Thoracic aorta endothelial cell (primary cell): ENCODE measurements around the gene RPL19. TPM values are rescaled to one million over a fixed set of nuclear protein-coding genes. Genes with fewer than 3 reads are reported as not detected.

ENCODE experiments used
- total RNA-seq: library from RNA; depleted of rRNA; stranded (reverse); fragments of >200 nt; gene quantifications from 2 replicates; pipeline ENCODE4 v1.2.3, GENCODE V29; 2012

Gene RPL19
- 1,437 and 1,457 TPM in 2 replicates for total RNA-seq

DNA sequence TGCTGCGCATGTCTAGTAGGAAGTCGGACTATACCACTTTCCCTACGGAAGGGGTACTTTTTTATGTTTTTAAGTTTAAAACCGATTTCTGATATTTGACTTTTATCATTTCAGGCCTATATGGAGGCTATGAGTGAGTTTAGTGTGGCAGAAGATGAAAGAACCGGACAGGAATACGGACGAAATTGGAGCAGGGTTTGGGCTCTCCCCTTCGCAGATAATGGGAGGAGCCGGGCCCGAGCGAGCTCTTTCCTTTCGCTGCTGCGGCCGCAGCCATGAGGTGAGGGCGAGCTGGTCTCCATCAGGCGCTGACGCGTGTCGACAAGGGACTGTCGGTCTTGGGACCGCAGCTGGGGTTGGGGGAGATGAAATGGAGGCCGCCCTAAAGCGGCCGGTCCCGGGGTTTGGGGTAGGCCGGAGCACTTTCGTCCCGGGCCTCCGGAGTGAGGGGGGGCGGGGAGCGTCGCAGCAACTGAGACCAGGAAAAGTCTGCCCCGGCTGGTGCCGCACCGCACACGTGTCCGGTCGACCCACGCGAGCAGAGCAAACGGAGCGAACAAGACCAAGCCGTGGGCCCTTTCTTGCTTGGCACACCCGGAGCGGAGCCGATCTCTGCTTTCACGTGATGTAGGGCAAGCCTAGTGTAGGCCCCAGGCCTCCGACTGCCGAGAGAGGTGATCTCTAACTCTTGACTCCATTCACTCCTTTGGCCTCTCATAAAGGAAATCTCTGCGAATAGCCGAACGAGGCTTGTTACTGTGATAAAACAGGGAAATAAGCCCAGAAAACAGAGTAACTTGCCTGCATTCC, at the start of gene RPL19:
Gene RPL19, plus strand, starts transcription at position 214 of the 810 bp plus-strand sequence. Its CDS starts 62 bp downstream, at position 276.

DNA sequence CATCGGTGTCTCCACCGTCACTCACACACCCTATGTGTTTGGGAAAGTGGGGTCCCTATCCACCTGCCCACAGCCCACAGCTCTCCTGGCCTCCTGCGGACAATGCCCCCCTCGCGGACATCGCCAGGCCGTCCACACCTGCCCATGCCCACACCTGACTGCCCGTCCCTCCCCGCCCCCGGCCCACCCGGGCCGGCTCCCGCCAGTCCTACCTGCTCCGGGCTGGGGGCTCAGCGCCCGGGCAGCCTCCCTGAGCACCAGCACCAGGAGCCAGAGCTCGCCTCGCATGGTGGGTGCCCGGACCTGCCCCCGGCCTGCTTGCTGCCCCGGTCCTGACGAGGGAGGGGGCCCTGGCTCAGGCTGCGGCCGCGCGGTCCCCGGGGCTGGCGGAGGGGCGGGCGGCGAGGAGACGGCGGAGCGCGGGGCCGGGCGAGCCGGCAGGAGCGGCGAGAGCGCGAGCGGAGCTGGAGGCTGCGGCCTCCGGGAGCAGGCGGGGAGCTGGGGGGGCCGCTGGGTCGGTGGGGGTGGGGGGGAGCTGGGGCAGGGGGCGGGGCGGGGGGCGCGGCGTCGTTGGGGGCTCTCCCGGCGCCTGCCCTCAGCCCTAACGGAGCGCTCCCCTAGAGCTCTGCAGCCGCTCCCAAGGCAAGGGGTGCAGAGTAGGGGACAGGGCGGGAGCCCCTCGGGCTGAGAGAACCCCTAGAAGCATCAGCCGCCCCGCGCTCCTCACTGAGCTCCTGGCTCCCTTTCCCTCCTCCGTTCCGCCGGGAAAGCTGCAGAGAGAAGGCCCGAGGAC, 48.7 kb upstream of the RPL19 start, which contains the start of gene PLXDC1:
Gene PLXDC1, minus strand, starts transcription at position 488 of the 793 bp plus-strand sequence. Its CDS starts 200 bp downstream, at position 288.

DNA sequence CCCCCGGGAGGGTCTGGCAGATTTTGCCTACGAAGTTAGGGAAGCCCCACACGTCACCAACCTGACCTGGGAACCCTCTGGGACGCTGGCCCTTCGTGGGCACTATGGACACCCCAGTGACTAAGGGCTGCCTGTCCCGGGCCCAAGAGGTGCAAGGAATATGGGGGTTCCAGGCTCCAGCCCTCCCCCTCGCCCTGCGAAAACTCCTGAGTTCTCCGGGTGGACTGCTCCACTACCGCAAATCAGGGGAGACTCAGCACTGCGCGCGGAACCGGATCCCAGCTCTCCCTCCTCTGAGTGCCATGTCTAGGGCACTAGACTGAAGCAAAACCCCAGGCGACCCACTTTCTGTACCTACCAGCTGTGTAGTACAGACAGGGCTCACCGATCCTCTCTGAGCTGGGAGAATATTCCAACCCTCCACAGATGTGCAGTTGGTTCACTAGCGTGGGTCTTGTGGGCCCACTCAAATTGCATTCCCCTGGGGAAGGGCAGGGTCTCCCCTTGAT, 34.2 kb upstream of the RPL19 start, which contains the start of gene ARL5C:
Gene ARL5C, minus strand, starts transcription at position 321 of the 509 bp plus-strand sequence. CDS start 401 bp downstream, outside the sequence.

DNA sequence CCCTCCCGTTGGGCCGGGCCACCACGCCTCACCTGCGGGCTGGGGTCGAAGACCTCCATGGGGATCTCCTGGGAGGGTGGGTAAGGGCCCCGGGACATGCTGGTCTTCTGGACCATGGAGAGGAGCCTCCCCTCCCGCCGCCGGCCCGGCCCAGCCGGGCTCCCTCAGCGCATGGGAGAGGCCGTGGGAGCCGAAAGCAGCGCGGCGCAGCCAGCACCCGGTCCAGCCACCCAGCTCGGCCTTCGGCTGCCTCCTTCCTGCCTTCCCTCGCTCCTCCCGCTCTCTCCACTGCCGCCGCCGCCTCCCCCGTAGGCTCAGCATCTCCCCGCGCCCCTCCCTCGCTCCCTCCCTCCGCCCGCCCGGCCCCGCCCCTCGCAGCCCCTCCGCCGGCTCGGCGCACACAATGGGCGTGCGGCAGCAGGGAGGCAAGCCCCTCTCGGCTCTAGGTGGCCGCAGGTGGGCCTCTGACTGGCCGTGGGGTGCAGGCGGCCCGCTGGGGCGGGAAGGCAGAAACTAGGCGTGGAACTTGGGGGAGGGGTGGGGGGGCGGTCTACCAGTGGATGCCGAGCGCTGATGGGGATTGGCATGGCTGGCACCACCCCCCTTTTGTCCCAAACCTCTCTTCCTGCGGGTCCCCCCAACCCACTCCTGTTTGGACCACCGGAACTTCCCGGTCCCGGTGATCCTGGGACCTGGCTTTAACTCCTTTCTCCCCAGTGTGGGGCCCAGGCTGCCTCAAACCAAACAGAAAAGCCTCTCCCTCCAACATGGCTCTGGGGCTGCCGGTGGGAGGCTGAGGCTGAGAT, 2.5 kb upstream of the RPL19 start, which contains the start of gene CACNB1:
Gene CACNB1, minus strand, starts transcription at position 290 of the 806 bp plus-strand sequence. Its CDS starts 174 bp downstream, at position 116.

DNA sequence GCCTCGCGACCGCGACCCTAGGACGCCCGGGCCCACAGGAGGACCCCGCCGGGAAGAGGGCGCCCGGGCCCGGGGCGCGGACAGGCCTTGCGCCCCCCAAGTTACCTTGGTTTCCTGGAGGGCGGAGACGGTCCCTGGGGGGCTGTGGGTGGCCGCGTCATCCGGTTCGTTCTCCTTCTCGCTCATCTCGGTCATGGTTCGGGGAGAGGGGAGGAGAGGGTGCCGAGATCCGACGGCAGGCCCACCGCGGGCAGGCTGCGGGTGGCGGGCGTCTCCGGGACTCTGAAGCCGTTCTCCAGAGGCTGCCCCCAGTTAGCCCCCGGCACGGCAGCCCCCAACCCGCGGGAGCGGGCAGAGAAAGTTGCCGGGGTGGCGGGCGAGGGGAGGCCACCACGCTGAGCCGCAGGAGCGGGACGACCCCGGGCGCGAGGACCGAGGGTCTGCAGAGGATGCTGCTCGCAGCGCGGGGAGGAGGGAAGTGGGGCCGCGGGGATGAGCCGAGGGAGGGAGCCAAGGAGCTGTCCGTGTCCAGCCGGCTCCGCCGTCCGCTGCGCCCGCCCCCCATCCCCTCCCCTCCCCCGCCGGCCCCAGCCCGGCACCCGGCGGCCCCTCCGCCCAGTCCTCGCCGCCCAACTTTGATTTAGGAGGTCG, 25.4 kb downstream of the RPL19 start, which contains the start of gene STAC2:
Gene STAC2, minus strand, starts transcription at position 638 of the 651 bp plus-strand sequence. Its CDS starts 443 bp downstream, at position 195.

Other genes with a start within 250 kb of the RPL19 start
- not detected in 2 replicates for gene FBXO47, start 232.9 kb upstream of the RPL19 start, total RNA-seq
- not detected in 2 replicates for gene PLXDC1, start 48.6 kb upstream of the RPL19 start, total RNA-seq
- not detected in 2 replicates for gene ARL5C, start 34.1 kb upstream of the RPL19 start, total RNA-seq
- 2.0 and 4.2 TPM in 2 replicates for gene CACNB1, start 2.6 kb upstream of the RPL19 start, total RNA-seq
- gene STAC2, start 25.7 kb downstream of the RPL19 start, total RNA-seq = not detected in 2 replicates
- 12.2 and 13.5 TPM in 2 replicates for gene FBXL20, start 201.3 kb downstream of the RPL19 start, total RNA-seq